Upper lobe of left lung (tissue), 6 donors: ENCODE data around the gene GUCD1. TPM values are rescaled to one million over a fixed set of nuclear protein-coding genes. Genes with fewer than 3 reads are reported as not detected.

Experiments used
- ATAC-seq, 2 donors: fragments of 200-7000 bp; cut with Tn5 transposase; one replicate each; pipeline ENCODE4 v1.9.1; 2022; ENCODE audit warnings: mild to moderate bottlenecking in 2 of 2, moderate library complexity in 2 of 2; ENCODE audit not compliant: low FRiP score in 2 of 2
- DNase-seq, 2 donors: peaks; one replicate each; pipeline ENCODE4 v3.0.0-alpha.2; 2019 to 2020
- H3K27ac ChIP-seq, 4 donors: fragments of 200-600 bp; sonication (generic); one replicate each; pipeline ENCODE4 v1.5.1; 2016 to 2019
- H3K27me3 ChIP-seq, 4 donors: fragments of 200-600 bp; sonication (generic); one replicate each; pipeline ENCODE4 v1.5.1; 2017 to 2019
- H3K36me3 ChIP-seq, 4 donors: fragments of 200-600 bp; sonication (generic); one replicate each; pipeline ENCODE4 v1.5.1; 2016 to 2019
- H3K4me1 ChIP-seq, 4 donors: fragments of 200-600 bp; sonication (generic); one replicate each; pipeline ENCODE4 v1.5.1; 2018 to 2019
- H3K4me3 ChIP-seq, 4 donors: fragments of 200-600 bp; sonication (generic); one replicate each; pipeline ENCODE4 v1.5.1; 2017 to 2019; ENCODE audit warnings: mild to moderate bottlenecking in 2 of 4, moderate library complexity in 1 of 4
- H3K9me3 ChIP-seq, 4 donors: fragments of 200-600 bp; sonication (generic); one replicate each; pipeline ENCODE4 v1.5.1; 2018 to 2019
- CTCF ChIP-seq, 6 experiments: fragments of 450-650 bp in 4 of 6; fragments of 200-600 bp in 2 of 6; sonication (generic) in 2 of 6; IDR thresholded peaks; one replicate each; pipeline ENCODE4 v1.5.1; 2016 to 2019; ENCODE audit warnings: antibody characterized with exemption in 6 of 6
- EP300 ChIP-seq, 4 donors: sonication (generic); formaldehyde crosslinking; IDR thresholded peaks; one replicate each; pipeline ENCODE4 v1.5.1; 2017; ENCODE audit warnings: antibody characterized with exemption in 4 of 4, control low read depth in 2 of 4
- POLR2A ChIP-seq, 4 donors: fragments of 450-650 bp; IDR thresholded peaks; one replicate each; pipeline ENCODE4 v1.5.1; 2016 to 2017; ENCODE audit warnings: antibody characterized with exemption in 4 of 4, mild to moderate bottlenecking in 2 of 4
- POLR2AphosphoS5 ChIP-seq, 2 donors: sonication (generic); formaldehyde crosslinking; IDR thresholded peaks; one replicate each; pipeline ENCODE4 v1.5.1; 2017; ENCODE audit warnings: antibody characterized with exemption in 2 of 2
- WGBS, 2 donors: methylation state at CpG; one replicate each; pipeline ENCODE4 v1.1.5; 2017 to 2018; 5-methylcytosine and 5-hydroxymethylcytosine counted together
- total RNA-seq, 6 donors: library from RNA; depleted of rRNA in 4 of 6; stranded (reverse); fragments of >200 nt in 4 of 6; gene quantifications; one replicate each; pipeline versions ENCODE4 v1.1.0 to v1.2.1, GENCODE V29; 2016 to 2021
- donor health status: DM: no; HTN: no; CAD: no; lungs with moderate emphysema.
- donor health status: DM: no; HTN: yes; CAD: no; lungs with severe emphysema.

The GUCD1 gene
- total RNA-seq, 6 donors from 2014 or later, result 77.5 to 231 (median 160) TPM

GRCh38 chr22:24543185-24543601, 11.7 kb downstream of the GUCD1 start:
- TF ChIP-seq CTCF (IDR thresholded peaks at IDR 0.05), result no peak
- TF ChIP-seq POLR2AphosphoS5 (IDR thresholded peaks at IDR 0.05), result no peak
- TF ChIP-seq POLR2A (IDR thresholded peaks at IDR 0.05), result no peak
- TF ChIP-seq EP300 (IDR thresholded peaks at IDR 0.05), result no peak
- Histone ChIP-seq H3K36me3 (peaks cover 41 to 96% (median 76%) of the 10 kb centered on the region in 4 donors), H3K27me3 (no peaks in the 10 kb centered on the region), H3K27ac (peak overlapping the region in 3 of 4 donors; percentile 44 to 68 (median 46)), H3K9me3 (no peaks in the 10 kb centered on the region), H3K4me3 (no peak overlapping the region), H3K4me1 (peaks cover 8 to 47% (median 24%) of the 10 kb centered on the region in 4 donors)
- ATAC-seq (peak in 1 of 2 donors; percentile 3), DNase-seq (no peak)
- 71 to 94% methylated on average over 3 to 7 of the region's 7 CpGs for WGBS, 2 donors

- peak in 1 of 2 donors; percentile 45 for ATAC-seq
- Histone ChIP-seq H3K36me3 (peaks cover 38 to 91% (median 71%) of the 10 kb centered on the region in 4 donors), H3K9me3 (no peaks in the 10 kb centered on the region), H3K27ac (peak overlapping the region in 3 of 4 donors; percentile 44 to 68 (median 46)), H3K4me1 (peaks cover 8 to 47% (median 24%) of the 10 kb centered on the region in 4 donors), H3K4me3 (no peak overlapping the region), H3K27me3 (no peaks in the 10 kb centered on the region)
- TF ChIP-seq CTCF (IDR thresholded peaks at IDR 0.05), result peak in 1 of 6 experiments; percentile 41
- no peak for TF ChIP-seq POLR2A (IDR thresholded peaks at IDR 0.05)
- no peak for TF ChIP-seq POLR2AphosphoS5 (IDR thresholded peaks at IDR 0.05)
- TF ChIP-seq EP300 (IDR thresholded peaks at IDR 0.05), result no peak
- DNase-seq, result peak; percentile 59 to 74
- WGBS, 2 donors, result 47 to 87% methylated on average over 3 to 9 of the region's 9 CpGs
Observed at GRCh38 chr22:24542641-24543040, 12.3 kb downstream of the GUCD1 start.

GRCh38 chr22:24541681-24542515, 13.0 kb downstream of the GUCD1 start:
- peaks cover 32 to 84% (median 63%) of the 10 kb centered on the region in 4 donors for H3K36me3 ChIP-seq
- H3K4me3 ChIP-seq, result no peak overlapping the region
- peaks cover 8 to 47% (median 24%) of the 10 kb centered on the region in 4 donors for H3K4me1 ChIP-seq
- TF ChIP-seq EP300 (IDR thresholded peaks at IDR 0.05) (no peak), POLR2AphosphoS5 (IDR thresholded peaks at IDR 0.05) (no peak), CTCF (IDR thresholded peaks at IDR 0.05) (no peak), POLR2A (IDR thresholded peaks at IDR 0.05) (no peak)
- 70 to 80% methylated on average over 5 to 6 of the region's 6 CpGs for WGBS, 2 donors
- DNase-seq, result no peak
- H3K27ac ChIP-seq, result peak overlapping the region in 3 of 4 donors; percentile 44 to 68 (median 46)
- ATAC-seq, result no peak
- no peaks in the 10 kb centered on the region for H3K27me3 ChIP-seq
- no peaks in the 10 kb centered on the region for H3K9me3 ChIP-seq

- DNase-seq, result no peak
- peaks cover 25 to 72% (median 53%) of the 10 kb centered on the region in 4 donors for H3K36me3 ChIP-seq
- 95 to 100% methylated on average over 2 of the region's 2 CpGs for WGBS, 2 donors
Observed at GRCh38 chr22:24540470-24540869, 14.5 kb downstream of the GUCD1 start.

More at GRCh38 chr22:24540470-24540869, 14.5 kb downstream of the GUCD1 start:
- no peak for TF ChIP-seq POLR2AphosphoS5 (IDR thresholded peaks at IDR 0.05)
- TF ChIP-seq POLR2A (IDR thresholded peaks at IDR 0.05), result no peak
- TF ChIP-seq EP300 (IDR thresholded peaks at IDR 0.05), result no peak
- TF ChIP-seq CTCF (IDR thresholded peaks at IDR 0.05), result no peak
- peaks cover 7 to 39% (median 24%) of the 10 kb centered on the region in 4 donors for H3K4me1 ChIP-seq
- no peaks in the 10 kb centered on the region for H3K27me3 ChIP-seq
- H3K9me3 ChIP-seq, result no peaks in the 10 kb centered on the region
- no peak overlapping the region for H3K27ac ChIP-seq
- ATAC-seq, result no peak
- H3K4me3 ChIP-seq, result no peak overlapping the region
